HCT116 (cell line): ENCODE results near the gene ACTL7A. TPM values are rescaled to one million over a fixed set of nuclear protein-coding genes. Genes with fewer than 3 reads are reported as not detected.

Experiments
- ATAC-seq: fragments of 200-7000 bp; cut with Tn5 transposase; 2 replicates; pipeline ENCODE4 v1.9.1; 2020; ENCODE audit warnings: mild to moderate bottlenecking, moderate library complexity
- BruUV-seq: library from RNA; stranded (reverse); fragments of 400-500 nt; replicated peaks from 2 replicates; lab custom pipeline; 2021; lab: Mats Ljungman, UMichigan
- CTCF ChIA-PET: fragments of 300-600 bp; sonication (Branson Sonifier 250); formaldehyde crosslinking; loops from one replicate; lab custom pipeline; 2021; ENCODE audit warnings: antibody characterized with exemption; lab: Charles Lee
- POLR2A ChIA-PET: fragments of 300-600, 350-600 bp; sonication (Branson Sonifier 250); formaldehyde crosslinking; loops from one replicate; lab custom pipeline; 2021; ENCODE audit warnings: antibody characterized with exemption; lab: Charles Lee
- RAD21 ChIA-PET, 2 experiments: fragments of 300-600 bp; sonication (Branson Sonifier 250); formaldehyde crosslinking; loops; one replicate each; lab custom pipeline; 2023; ENCODE audit warnings: low total read pairs in 2 of 2; ENCODE audit not compliant: uncharacterized antibody in 2 of 2, unreplicated experiment in 2 of 2, low non-redundant PET in 1 of 2; lab: Charles Lee
- DNase-seq: peaks from one replicate; pipeline ENCODE4 v3.0.0-alpha.2; 2010; ENCODE audit warnings: low read depth, low spot score
- H2AFZ ChIP-seq: fragments of 200-600 bp; shearing (Covaris generic), sonication (generic); 2 replicates; pipeline ENCODE4 v1.6.1; 2017; ENCODE audit warnings: low read depth, mixed run types, mixed read lengths, antibody characterized with exemption, low read length; ENCODE audit not compliant: poor library complexity, severe bottlenecking
- H3K27ac ChIP-seq: 2 replicates; pipeline ENCODE4 v1.5.1; 2012; ENCODE audit warnings: low read depth, low read length
- H3K27me3 ChIP-seq: fragments of 200-600 bp; sonication (generic); 2 replicates; pipeline ENCODE4 v1.6.1; 2016; ENCODE audit warnings: mixed run types, low read length, mixed read lengths; ENCODE audit not compliant: insufficient read depth
- H3K36me3 ChIP-seq, 2 experiments: fragments of 200-500 bp in 1 of 2; fragments of 200-600 bp in 1 of 2; sonication (Bioruptor generic) in 1 of 2; sonication (generic) in 1 of 2; 2 replicates each; pipeline versions ENCODE4 v1.5.1 to v1.6.1; 2014 to 2016; ENCODE audit warnings: low read length in 2 of 2, inconsistent platforms in 1 of 2, mixed read lengths in 1 of 2, mixed run types in 1 of 2; ENCODE audit not compliant: insufficient read depth in 2 of 2, control insufficient read depth in 1 of 2
- H3K4me1 ChIP-seq, 2 experiments: fragments of 200-600 bp in 1 of 2; sonication (generic) in 1 of 2; 2 replicates each; pipeline versions ENCODE4 v1.5.1 to v1.6.1; 2012 to 2017; ENCODE audit warnings: low read length in 2 of 2, inconsistent platforms in 1 of 2, mild to moderate bottlenecking in 1 of 2, mixed read lengths in 1 of 2, mixed run types in 1 of 2, moderate library complexity in 1 of 2; ENCODE audit not compliant: insufficient read depth in 2 of 2, control insufficient read depth in 1 of 2
- H3K4me2 ChIP-seq: fragments of 200-600 bp; sonication (generic); 2 replicates; pipeline ENCODE4 v1.6.1; 2017; ENCODE audit warnings: mixed run types, low read length, mixed read lengths
- H3K4me3 ChIP-seq, 2 experiments: fragments of 200-600 bp in 1 of 2; sonication (generic) in 1 of 2; replicated peaks in 1 of 2; 2 replicates each; pipeline ENCODE4 v1.5.1; 2011 to 2016; ENCODE audit warnings: low read length in 2 of 2, control low read depth in 1 of 2, low read depth in 1 of 2, mild to moderate bottlenecking in 1 of 2, mixed read lengths in 1 of 2, mixed run types in 1 of 2
- H3K79me2 ChIP-seq: fragments of 200-600 bp; sonication (generic); 2 replicates; pipeline ENCODE4 v1.6.1; 2017; ENCODE audit warnings: mild to moderate bottlenecking, mixed run types, low read length, moderate library complexity, mixed read lengths; ENCODE audit not compliant: insufficient read depth
- H3K9ac ChIP-seq: fragments of 200-600 bp; sonication (generic); 2 replicates; pipeline ENCODE4 v1.6.1; 2016; ENCODE audit warnings: low read length, mixed read lengths
- H3K9me2 ChIP-seq: fragments of 200-600 bp; sonication (generic), shearing (Covaris generic); 2 replicates; pipeline ENCODE4 v1.6.1; 2017; ENCODE audit warnings: mixed run types, mild to moderate bottlenecking, moderate library complexity; ENCODE audit not compliant: insufficient read depth
- H3K9me3 ChIP-seq, 2 experiments: fragments of 200-500 bp in 1 of 2; fragments of 200-600 bp in 1 of 2; sonication (Bioruptor generic) in 1 of 2; sonication (generic) in 1 of 2; 2 replicates each; pipeline ENCODE4 v1.6.1; 2014 to 2017; ENCODE audit warnings: low read length in 2 of 2, mixed read lengths in 2 of 2, inconsistent platforms in 1 of 2, low read depth in 1 of 2, mild to moderate bottlenecking in 1 of 2, mixed run types in 1 of 2, moderate library complexity in 1 of 2; ENCODE audit not compliant: control insufficient read depth in 1 of 2, insufficient read depth in 1 of 2
- H4K20me1 ChIP-seq: fragments of 200-600 bp; sonication (generic), shearing (Covaris generic); 2 replicates; pipeline ENCODE4 v1.6.1; 2017; ENCODE audit warnings: mixed run types, mild to moderate bottlenecking, moderate library complexity; ENCODE audit not compliant: insufficient read depth
- CEBPB ChIP-seq: IDR thresholded peaks from 2 replicates; pipeline ENCODE4 v1.6.1; 2012; ENCODE audit warnings: low read depth
- EGR1 ChIP-seq: IDR thresholded peaks from 2 replicates; pipeline ENCODE4 v1.6.1; 2012; ENCODE audit warnings: low read depth
- ELF1 ChIP-seq: IDR thresholded peaks from 2 replicates; pipeline ENCODE4 v1.6.1; 2012; ENCODE audit warnings: low read depth, borderline replicate concordance
- EZH2 ChIP-seq: fragments of 200-600 bp; sonication (generic); IDR thresholded peaks from 2 replicates; pipeline ENCODE4 v1.6.1; 2017; ENCODE audit warnings: antibody characterized with exemption, mixed run types
- EZH2phosphoT487 ChIP-seq: fragments of 200-600 bp; IDR thresholded peaks from 2 replicates; pipeline ENCODE4 v1.6.1; 2018; ENCODE audit warnings: antibody characterized with exemption, borderline replicate concordance
- FOSL1 ChIP-seq: IDR thresholded peaks from 2 replicates; pipeline ENCODE4 v1.6.1; 2012; ENCODE audit warnings: low read depth
- JUND ChIP-seq: IDR thresholded peaks from 2 replicates; pipeline ENCODE4 v1.6.1; 2012
- POLR2A ChIP-seq: IDR thresholded peaks from 2 replicates; pipeline ENCODE4 v1.7.0; 2011; ENCODE audit warnings: borderline replicate concordance; ENCODE audit not compliant: insufficient read depth, insufficient read length; ENCODE audit errors: extremely low read depth
- POLR2AphosphoS5 ChIP-seq: IDR thresholded peaks from 2 replicates; pipeline ENCODE4 v1.6.1; 2011; ENCODE audit warnings: mild to moderate bottlenecking, low read depth, low read length, moderate library complexity
- RAD21 ChIP-seq: IDR thresholded peaks from 2 replicates; pipeline ENCODE4 v1.6.1; 2012; ENCODE audit warnings: low read depth, mild to moderate bottlenecking
- SP1 ChIP-seq: IDR thresholded peaks from 2 replicates; pipeline ENCODE4 v1.6.1; 2012; ENCODE audit warnings: low read depth
- TCF7L2 ChIP-seq: IDR thresholded peaks from 2 replicates; pipeline ENCODE4 v1.7.0; 2011; ENCODE audit warnings: borderline replicate concordance, inconsistent platforms; ENCODE audit not compliant: insufficient read depth, insufficient read length; ENCODE audit errors: extremely low read depth
- ZBTB33 ChIP-seq: IDR thresholded peaks from 2 replicates; pipeline ENCODE4 v1.6.1; 2011; ENCODE audit warnings: mild to moderate bottlenecking, low read length, moderate library complexity; ENCODE audit not compliant: insufficient replicate concordance; ENCODE audit errors: extremely low read depth
- ZFX ChIP-seq: fragments of 450-650 bp; IDR thresholded peaks from 2 replicates; pipeline ENCODE4 v1.6.1; 2017
- ZNF274 ChIP-seq: fragments of 200-500 bp; sonication (Bioruptor generic); IDR thresholded peaks from 2 replicates; pipeline ENCODE4 v1.6.1; 2014; ENCODE audit warnings: mild to moderate bottlenecking, low read depth, low read length, inconsistent platforms
- intact Hi-C: fragments of 100-400 bp; cut with micrococcal nuclease; formaldehyde crosslinking; loops from 2 replicates; pipeline ENCODE4 v1.10.0; 2022
- total RNA-seq: library from RNA; stranded (reverse); gene quantifications from one replicate; pipeline ENCODE4 v1.2.1, GENCODE V29; 2021; ENCODE audit not compliant: unreplicated experiment
- TF ChIP-seq, protein P1 (sequence below): IDR thresholded peaks from 2 replicates; pipeline ENCODE4 v1.6.1; 2012
- TF ChIP-seq, protein P2 (sequence below): IDR thresholded peaks from 2 replicates; pipeline ENCODE4 v1.6.1; 2012; ENCODE audit warnings: low read depth

The ACTL7A gene
- total RNA-seq, 1 experiment from 2014 or later = not detected

DNA sequence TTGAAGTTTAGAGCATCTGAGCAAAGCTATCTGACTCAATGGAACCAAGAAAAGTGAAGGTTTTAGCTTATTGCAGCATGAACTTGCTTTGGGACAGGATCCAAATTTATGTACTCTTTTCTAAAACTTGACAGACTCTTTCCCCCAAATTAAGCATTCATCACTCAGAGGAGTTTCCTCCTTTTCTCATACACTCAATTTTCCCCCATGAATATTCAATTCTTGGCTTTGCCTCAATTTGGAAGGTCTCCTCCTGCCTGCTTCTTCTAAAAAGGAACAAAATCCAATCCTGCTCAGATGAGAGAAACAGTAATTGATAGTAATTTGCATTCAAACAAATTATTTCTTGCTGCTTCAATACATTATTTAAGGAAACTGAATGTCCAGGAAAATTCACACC, 5.0 kb downstream of the ACTL7A start (continued):
- TF ChIP-seq ZBTB33 (no peak), RAD21 (no peak), EZH2 (no peak), ZNF274 (no peak), ELF1 (no peak)

- Histone ChIP-seq H3K4me3 (no peak overlapping the region), H3K27me3 (no peaks in the 10 kb centered on the region), H4K20me1 (no peaks in the 10 kb centered on the region)
- DNase-seq (no peak), ATAC-seq (no peak)
- TF ChIP-seq, protein P1, sequence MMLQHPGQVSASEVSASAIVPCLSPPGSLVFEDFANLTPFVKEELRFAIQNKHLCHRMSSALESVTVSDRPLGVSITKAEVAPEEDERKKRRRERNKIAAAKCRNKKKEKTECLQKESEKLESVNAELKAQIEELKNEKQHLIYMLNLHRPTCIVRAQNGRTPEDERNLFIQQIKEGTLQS = no peak
- TF ChIP-seq ZFX (no peak), SP1 (no peak), EGR1 (no peak), JUND (no peak), POLR2A (no peak), CEBPB (no peak), EZH2phosphoT487 (no peak), TCF7L2 (no peak), POLR2AphosphoS5 (no peak), FOSL1 (no peak), RAD21 (no peak), ZNF274 (no peak)
- TF ChIP-seq, protein P2, sequence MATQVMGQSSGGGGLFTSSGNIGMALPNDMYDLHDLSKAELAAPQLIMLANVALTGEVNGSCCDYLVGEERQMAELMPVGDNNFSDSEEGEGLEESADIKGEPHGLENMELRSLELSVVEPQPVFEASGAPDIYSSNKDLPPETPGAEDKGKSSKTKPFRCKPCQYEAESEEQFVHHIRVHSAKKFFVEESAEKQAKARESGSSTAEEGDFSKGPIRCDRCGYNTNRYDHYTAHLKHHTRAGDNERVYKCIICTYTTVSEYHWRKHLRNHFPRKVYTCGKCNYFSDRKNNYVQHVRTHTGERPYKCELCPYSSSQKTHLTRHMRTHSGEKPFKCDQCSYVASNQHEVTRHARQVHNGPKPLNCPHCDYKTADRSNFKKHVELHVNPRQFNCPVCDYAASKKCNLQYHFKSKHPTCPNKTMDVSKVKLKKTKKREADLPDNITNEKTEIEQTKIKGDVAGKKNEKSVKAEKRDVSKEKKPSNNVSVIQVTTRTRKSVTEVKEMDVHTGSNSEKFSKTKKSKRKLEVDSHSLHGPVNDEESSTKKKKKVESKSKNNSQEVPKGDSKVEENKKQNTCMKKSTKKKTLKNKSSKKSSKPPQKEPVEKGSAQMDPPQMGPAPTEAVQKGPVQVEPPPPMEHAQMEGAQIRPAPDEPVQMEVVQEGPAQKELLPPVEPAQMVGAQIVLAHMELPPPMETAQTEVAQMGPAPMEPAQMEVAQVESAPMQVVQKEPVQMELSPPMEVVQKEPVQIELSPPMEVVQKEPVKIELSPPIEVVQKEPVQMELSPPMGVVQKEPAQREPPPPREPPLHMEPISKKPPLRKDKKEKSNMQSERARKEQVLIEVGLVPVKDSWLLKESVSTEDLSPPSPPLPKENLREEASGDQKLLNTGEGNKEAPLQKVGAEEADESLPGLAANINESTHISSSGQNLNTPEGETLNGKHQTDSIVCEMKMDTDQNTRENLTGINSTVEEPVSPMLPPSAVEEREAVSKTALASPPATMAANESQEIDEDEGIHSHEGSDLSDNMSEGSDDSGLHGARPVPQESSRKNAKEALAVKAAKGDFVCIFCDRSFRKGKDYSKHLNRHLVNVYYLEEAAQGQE = no peak
- TF ChIP-seq, all 23 proteins: peak for 0
- no peak overlapping the region for H3K4me2 ChIP-seq
- ChIA-PET RAD21 (no interaction called here), CTCF (no interaction called here), POLR2A (no interaction called here)
- no peak overlapping the region for H3K27ac ChIP-seq
- H3K9me2 ChIP-seq = no peaks in the 10 kb centered on the region
- intact Hi-C loops = no loop called here
- no peaks in the 10 kb centered on the region for H3K9me3 ChIP-seq
- no TSS peak for BruUV-seq
- no peak overlapping the region for H3K9ac ChIP-seq
- peaks cover 3 to 18% of the 10 kb centered on the region in 2 experiments; a peak in 2 of 4 replicates for H3K4me1 ChIP-seq
- H2AFZ ChIP-seq = no peak overlapping the region
- H3K36me3 ChIP-seq = peaks cover 2 to 19% of the 10 kb centered on the region in 2 experiments; a peak in 1 of 4 replicates
- H3K79me2 ChIP-seq = no peaks in the 10 kb centered on the region
Observed at GRCh38 chr9:108867829-108868228, 5.8 kb downstream of the ACTL7A start.
